Ovary (tissue), 3 donors: Measurements from ENCODE around the gene LAMTOR1.

ENCODE experiments used
- POLR2A ChIP-seq: fragments of 450-650 bp; IDR thresholded peaks from one replicate; pipeline ENCODE4 v1.6.1; 2017; ENCODE audit warnings: antibody characterized with exemption, mild to moderate bottlenecking, moderate library complexity
- TF ChIP-seq, protein P1 (sequence below), 3 donors: fragments of 450-650 bp in 2 of 3; fragments of 200-600 bp in 1 of 3; IDR thresholded peaks; one replicate each; pipeline versions ENCODE4 v1.5.1 to v1.8.0; 2016 to 2022; ENCODE audit warnings: antibody characterized with exemption in 3 of 3, mild to moderate bottlenecking in 1 of 3
- donor health status: DM: no; HTN: no; CAD: no.

DNA sequence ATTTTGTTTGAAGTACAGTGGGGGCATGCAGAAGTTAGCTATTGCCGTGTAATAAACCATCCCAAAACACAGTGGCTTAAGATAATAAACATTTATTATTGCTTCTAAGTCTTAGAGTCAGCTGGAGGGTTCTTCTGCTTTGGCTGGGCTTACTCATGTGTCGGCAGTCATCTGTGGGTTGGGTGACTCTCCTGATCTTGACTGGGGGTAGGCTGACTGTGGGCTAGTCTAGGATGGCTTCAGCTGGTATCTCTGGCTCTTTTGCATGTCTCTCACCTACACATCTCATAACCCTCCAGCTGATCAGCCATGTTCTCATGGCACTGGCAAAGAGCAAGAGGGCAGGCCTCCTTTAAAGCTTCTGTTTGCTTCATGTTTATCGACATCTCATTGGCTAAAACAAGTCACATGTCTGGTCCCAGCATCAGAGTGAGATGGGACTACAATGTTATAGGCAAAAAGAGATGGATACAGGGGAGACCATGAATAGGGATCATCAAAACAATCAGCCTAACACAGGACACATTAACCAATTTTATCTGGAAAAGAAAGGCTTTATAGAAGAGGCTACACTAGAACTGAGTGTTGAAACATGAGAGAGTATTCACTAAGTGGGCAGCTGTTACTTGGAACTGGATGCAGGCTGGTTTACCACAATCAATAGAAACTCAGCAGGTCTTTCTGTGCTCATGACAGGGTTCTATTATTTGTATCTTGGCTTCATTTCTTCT is 17.3 kb downstream of the LAMTOR1 start:
- TF ChIP-seq, protein P1, sequence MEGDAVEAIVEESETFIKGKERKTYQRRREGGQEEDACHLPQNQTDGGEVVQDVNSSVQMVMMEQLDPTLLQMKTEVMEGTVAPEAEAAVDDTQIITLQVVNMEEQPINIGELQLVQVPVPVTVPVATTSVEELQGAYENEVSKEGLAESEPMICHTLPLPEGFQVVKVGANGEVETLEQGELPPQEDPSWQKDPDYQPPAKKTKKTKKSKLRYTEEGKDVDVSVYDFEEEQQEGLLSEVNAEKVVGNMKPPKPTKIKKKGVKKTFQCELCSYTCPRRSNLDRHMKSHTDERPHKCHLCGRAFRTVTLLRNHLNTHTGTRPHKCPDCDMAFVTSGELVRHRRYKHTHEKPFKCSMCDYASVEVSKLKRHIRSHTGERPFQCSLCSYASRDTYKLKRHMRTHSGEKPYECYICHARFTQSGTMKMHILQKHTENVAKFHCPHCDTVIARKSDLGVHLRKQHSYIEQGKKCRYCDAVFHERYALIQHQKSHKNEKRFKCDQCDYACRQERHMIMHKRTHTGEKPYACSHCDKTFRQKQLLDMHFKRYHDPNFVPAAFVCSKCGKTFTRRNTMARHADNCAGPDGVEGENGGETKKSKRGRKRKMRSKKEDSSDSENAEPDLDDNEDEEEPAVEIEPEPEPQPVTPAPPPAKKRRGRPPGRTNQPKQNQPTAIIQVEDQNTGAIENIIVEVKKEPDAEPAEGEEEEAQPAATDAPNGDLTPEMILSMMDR (IDR thresholded peaks at IDR 0.05) = no peak
- no peak for TF ChIP-seq POLR2A
